Measurements from ENCODE around the gene C16orf89. TPM values are rescaled to one million over a fixed set of nuclear protein-coding genes. Genes with fewer than 3 reads are reported as not detected.

Gene C16orf89
- total and polyA plus RNA-seq, 2 experiments from 2014 or later: 2.8 to 4.4 TPM

GRCh38 chr16:5001986-5002385 is 63.8 kb downstream of the C16orf89 start:
- 0 out of 2 replicates have a peak, but pooled peaks cover 3% of the 10 kb centered on the region for H4K20me1 ChIP-seq (replicated peaks; ENCODE audit: insufficient read depth)
- Mint-ChIP-seq H3K36me3 (ENCODE audit: low read depth) (peaks cover 4% of the 10 kb centered on the region; the same call in 1 of the 3 replicates), H3K4me3 (no peak overlapping the region), H3K4me1 (no peaks in the 10 kb centered on the region), H3K27ac (no peak overlapping the region), H3K9me3 (no peaks in the 10 kb centered on the region), H3K27me3 (ENCODE audit: insufficient read depth, low read depth, poor library complexity) (peaks cover 5% of the 10 kb centered on the region)
- no peak for TF ChIP-seq ZNF331 (CRISPR knock-in tag; IDR thresholded peaks at IDR 0.05; ENCODE audit: low read depth)
- no peak for TF ChIP-seq ETS1 (IDR thresholded peaks at IDR 0.05)
- TF ChIP-seq ZNF462 (CRISPR knock-in tag; IDR thresholded peaks at IDR 0.05): no peak
- TF ChIP-seq CTCF (conservative IDR thresholded peaks at IDR 0.05; ENCODE audit: low read depth in 2 of 2): no peak
- no peak for TF ChIP-seq STAT1 (IDR thresholded peaks at IDR 0.05; ENCODE audit: unreplicated experiment)
- no peak for TF ChIP-seq POLR2AphosphoS5 (IDR thresholded peaks at IDR 0.05; ENCODE audit: low read depth)
- TF ChIP-seq NANOG (IDR thresholded peaks at IDR 0.05; ENCODE audit: borderline replicate concordance): no peak
- no peak for TF ChIP-seq EZH2 (IDR thresholded peaks at IDR 0.05; ENCODE audit: low read depth, unreplicated experiment)
- H3K27me3 ChIP-seq (ENCODE audit: insufficient read depth): no peaks in the 10 kb centered on the region
- H3F3A ChIP-seq (replicated peaks; ENCODE audit: low read depth): no peaks in the 10 kb centered on the region
- H3K4me2 ChIP-seq: no peak overlapping the region
- no peaks in the 10 kb centered on the region for H3K9me2 ChIP-seq (ENCODE audit: insufficient read depth)
- H3K4me1 ChIP-seq (ENCODE audit: insufficient read depth): no peaks in the 10 kb centered on the region
- H3K27ac ChIP-seq (ENCODE audit: low read depth): no peak overlapping the region
- no peak overlapping the region for H2AFZ ChIP-seq
- H3K4me3 ChIP-seq: no peak overlapping the region
- ATAC-seq: no peak
- no peak for DNase-seq (ENCODE audit: low spot score)
- no peaks in the 10 kb centered on the region for H3K36me3 ChIP-seq (ENCODE audit: insufficient read depth)
- H3K79me2 ChIP-seq (replicated peaks; ENCODE audit: insufficient read depth): no peaks in the 10 kb centered on the region
